Natural killer cell (primary cell): ENCODE measurements around the gene SLX4IP. TPM values are rescaled to one million over a fixed set of nuclear protein-coding genes. Genes with fewer than 3 reads are reported as not detected.

Source experiments
- ATAC-seq, 3 donors: fragments of 150-1000 bp in 2 of 3; fragments of 200-7000 bp in 1 of 3; cut with Tn5 transposase; 1 replicate in 1 of 3; 2 replicates in 2 of 3; pipeline ENCODE4 v1.10.0; 2021; ENCODE audit warnings: mild to moderate bottlenecking in 2 of 3, moderate library complexity in 2 of 3
- DNase-seq, 2 donors: peaks; one replicate each; pipeline versions ENCODE4 v3.0.0 to v3.0.0-alpha.2; 2013 to 2021; ENCODE audit warnings: mixed read lengths in 1 of 2
- H3K27ac ChIP-seq: one replicate; pipeline ENCODE4 v1.5.1; 2013; ENCODE audit warnings: mild to moderate bottlenecking, low read length
- H3K27me3 ChIP-seq: one replicate; pipeline ENCODE4 v1.6.1; 2013; ENCODE audit warnings: low read length; ENCODE audit not compliant: control insufficient read depth, insufficient read depth
- H3K36me3 ChIP-seq: one replicate; pipeline ENCODE4 v1.6.1; 2013; ENCODE audit warnings: low read length; ENCODE audit not compliant: control insufficient read depth, insufficient read depth
- H3K4me1 ChIP-seq: one replicate; pipeline ENCODE4 v1.6.1; 2013; ENCODE audit warnings: low read length; ENCODE audit not compliant: control insufficient read depth, insufficient read depth
- H3K4me3 ChIP-seq: one replicate; pipeline ENCODE4 v1.5.1; 2013; ENCODE audit warnings: low read length
- H3K9me3 ChIP-seq: one replicate; pipeline ENCODE4 v1.6.1; 2013; ENCODE audit warnings: low read length; ENCODE audit not compliant: control insufficient read depth, insufficient read depth
- H3K27ac Mint-ChIP-seq, 2 donors: one replicate each; pipeline ENCODE4 v1.8.0; 2022; ENCODE audit warnings: mild to moderate bottlenecking in 2 of 2, mixed read lengths in 2 of 2, moderate library complexity in 1 of 2
- H3K27me3 Mint-ChIP-seq, 2 donors: one replicate each; pipeline ENCODE4 v1.8.0; 2022; ENCODE audit warnings: low read depth in 2 of 2, mixed read lengths in 2 of 2
- H3K36me3 Mint-ChIP-seq: one replicate; pipeline ENCODE4 v1.8.0; 2022; ENCODE audit warnings: mixed read lengths
- H3K4me1 Mint-ChIP-seq, 2 donors: one replicate each; pipeline ENCODE4 v1.8.0; 2022; ENCODE audit warnings: mixed read lengths in 2 of 2
- H3K4me3 Mint-ChIP-seq: one replicate; pipeline ENCODE4 v1.8.0; 2022; ENCODE audit warnings: mild to moderate bottlenecking, moderate library complexity, mixed read lengths
- H3K9me3 Mint-ChIP-seq, 2 donors: one replicate each; pipeline ENCODE4 v1.8.0; 2022; ENCODE audit warnings: mixed read lengths in 2 of 2
- CTCF ChIP-seq: fragments of 200-600 bp; IDR thresholded peaks from one replicate; pipeline ENCODE4 v1.8.0; 2022; ENCODE audit warnings: antibody characterized with exemption
- WGBS: methylation state at CpG from one replicate; pipeline ENCODE4 v1.1.7; 2013; ENCODE audit warnings: missing lambda C conversion rate; ENCODE audit not compliant: insufficient coverage; 5-methylcytosine and 5-hydroxymethylcytosine counted together
- intact Hi-C: fragments of 100-400 bp; cut with micrococcal nuclease; formaldehyde crosslinking; loops from one replicate; pipeline ENCODE4 v1.14.2; 2022
- total RNA-seq, 4 donors: library from RNA; stranded (reverse); fragments of 120-200 nt in 1 of 4; gene quantifications; one replicate each; pipeline versions ENCODE4 v1.2.3 to v1.2.4, GENCODE V29; 2013 to 2022

SLX4IP gene
- total RNA-seq, 3 donors from 2014 or later (not counting 1 experiment from before 2014, with no cell fraction given), result 2.9 to 5.5 (median 5.2) TPM

GRCh38 chr20:10523443-10523842, 88.3 kb downstream of the SLX4IP start:
- H3K27ac Mint-ChIP-seq, result no peak overlapping the region
- no peaks in the 10 kb centered on the region for H3K27me3 ChIP-seq
- H3K4me3 Mint-ChIP-seq, result no peak overlapping the region
- WGBS, result 86% methylated on average over 4 of the region's 5 CpGs
- no peak overlapping the region for H3K27ac ChIP-seq
- no peak for TF ChIP-seq CTCF
- H3K9me3 ChIP-seq, result no peaks in the 10 kb centered on the region
- no peaks in the 10 kb centered on the region for H3K36me3 ChIP-seq
- DNase-seq, result no peak
- no peaks in the 10 kb centered on the region for H3K9me3 Mint-ChIP-seq
- no peak for ATAC-seq
- H3K36me3 Mint-ChIP-seq, result no peaks in the 10 kb centered on the region
- no peak overlapping the region for H3K4me3 ChIP-seq
- no peaks in the 10 kb centered on the region for H3K4me1 ChIP-seq
- no peaks in the 10 kb centered on the region for H3K27me3 Mint-ChIP-seq
- H3K4me1 Mint-ChIP-seq, result peaks cover 24 to 32% of the 10 kb centered on the region in 2 donors
- intact Hi-C loops, result no loop called here

GRCh38 chr20:10524034-10524476, 89.0 kb downstream of the SLX4IP start:
- H3K4me3 ChIP-seq, result no peak overlapping the region
- H3K9me3 ChIP-seq, result no peaks in the 10 kb centered on the region
- Mint-ChIP-seq H3K27me3 (no peaks in the 10 kb centered on the region), H3K4me1 (peaks cover 23 to 32% of the 10 kb centered on the region in 2 donors), H3K27ac (no peak overlapping the region), H3K36me3 (no peaks in the 10 kb centered on the region), H3K9me3 (no peaks in the 10 kb centered on the region), H3K4me3 (no peak overlapping the region)
- DNase-seq (no peak), ATAC-seq (no peak)
- no peaks in the 10 kb centered on the region for H3K27me3 ChIP-seq
- no peak overlapping the region for H3K27ac ChIP-seq
- no peaks in the 10 kb centered on the region for H3K36me3 ChIP-seq
- no peak for TF ChIP-seq CTCF
- WGBS, result 89% methylated on average over 10 of the region's 10 CpGs
- intact Hi-C loops, result no loop called here
- no peaks in the 10 kb centered on the region for H3K4me1 ChIP-seq

GRCh38 chr20:10524643-10525042, 89.5 kb downstream of the SLX4IP start:
- no peaks in the 10 kb centered on the region for H3K9me3 Mint-ChIP-seq
- no peaks in the 10 kb centered on the region for H3K36me3 ChIP-seq
- DNase-seq (no peak), ATAC-seq (no peak)
- no peaks in the 10 kb centered on the region for H3K4me1 ChIP-seq
- no peak overlapping the region for H3K4me3 Mint-ChIP-seq
- H3K27me3 Mint-ChIP-seq, result no peaks in the 10 kb centered on the region
- no peaks in the 10 kb centered on the region for H3K27me3 ChIP-seq
- no peaks in the 10 kb centered on the region for H3K9me3 ChIP-seq
- H3K27ac ChIP-seq, result no peak overlapping the region
- no peak overlapping the region for H3K27ac Mint-ChIP-seq
- WGBS, result 93% methylated on average over 4 of the region's 4 CpGs
- no peaks in the 10 kb centered on the region for H3K36me3 Mint-ChIP-seq
- H3K4me1 Mint-ChIP-seq, result peaks cover 17 to 26% of the 10 kb centered on the region in 2 donors
- no peak for TF ChIP-seq CTCF
- H3K4me3 ChIP-seq, result no peak overlapping the region
- intact Hi-C loops, result no loop called here

GRCh38 chr20:10527781-10528180, 92.7 kb downstream of the SLX4IP start:
- H3K27me3 ChIP-seq, result no peaks in the 10 kb centered on the region
- no peaks in the 10 kb centered on the region for H3K27me3 Mint-ChIP-seq
- intact Hi-C loops, result no loop called here
- WGBS, result 95% methylated on average over 2 of the region's 3 CpGs
- TF ChIP-seq CTCF, result no peak
- no peak overlapping the region for H3K27ac Mint-ChIP-seq
- ATAC-seq (no peak), DNase-seq (no peak)
- H3K4me3 ChIP-seq, result no peak overlapping the region
- H3K27ac ChIP-seq, result no peak overlapping the region
- no peaks in the 10 kb centered on the region for H3K9me3 ChIP-seq
- no peak overlapping the region for H3K4me3 Mint-ChIP-seq
- H3K4me1 Mint-ChIP-seq, result peaks cover 7 to 11% of the 10 kb centered on the region in 2 donors
- no peaks in the 10 kb centered on the region for H3K36me3 ChIP-seq
- no peaks in the 10 kb centered on the region for H3K36me3 Mint-ChIP-seq
- no peaks in the 10 kb centered on the region for H3K4me1 ChIP-seq
- no peaks in the 10 kb centered on the region for H3K9me3 Mint-ChIP-seq
